ENCODE results near the gene P2RY2. TPM values are rescaled to one million over a fixed set of nuclear protein-coding genes. Genes with fewer than 3 reads are reported as not detected.
A peak's percentile ranks its signal among the peaks of the same experiment; 100 is the strongest.

Gene P2RY2
- total RNA-seq, 1 experiment from 2014 or later: 22.5 TPM

DNA sequence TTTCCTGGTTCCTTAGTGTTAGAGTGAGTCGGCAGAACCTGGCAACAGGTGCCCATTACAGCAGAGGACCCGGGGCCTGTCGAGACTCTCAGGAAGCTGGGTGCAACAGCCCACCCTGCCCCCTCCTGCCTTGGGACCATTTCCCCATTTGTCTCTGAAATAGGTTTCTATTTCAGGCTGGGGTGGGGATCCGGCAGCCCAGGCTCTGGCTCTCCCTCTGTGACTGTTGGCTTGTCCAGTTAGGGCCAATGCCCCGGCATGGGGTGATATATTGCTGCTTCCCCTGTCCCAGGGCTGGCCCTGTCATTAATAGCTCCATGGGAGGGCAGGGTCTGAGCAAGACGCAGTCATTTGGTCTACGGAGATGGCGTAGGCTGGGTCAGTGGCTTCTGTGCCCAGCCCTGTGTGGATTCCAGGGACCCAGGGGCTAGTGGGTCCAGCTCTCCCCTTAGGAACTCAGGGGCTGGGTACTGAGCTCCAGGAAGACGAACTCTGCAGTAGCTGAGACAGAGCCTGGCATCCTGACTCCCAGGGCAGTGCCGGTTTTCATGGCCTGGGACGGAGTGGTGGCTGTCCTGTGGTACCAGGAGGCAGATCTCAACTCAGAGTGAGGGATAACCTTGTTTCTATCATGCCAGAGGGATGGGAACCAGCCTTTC, 56.8 kb downstream of the P2RY2 start:
- Histone ChIP-seq H3K79me2 (ENCODE audit: low read depth) (peaks cover 75% of the 10 kb centered on the region), H2AFZ (no peak overlapping the region), H3K36me3 (ENCODE audit: low read depth) (peaks cover 26% of the 10 kb centered on the region), H3K9me3 (ENCODE audit: insufficient read depth, low read depth) (no peaks in the 10 kb centered on the region), H3F3A (ENCODE audit: insufficient read depth, low read depth) (peaks cover 36% of the 10 kb centered on the region), H3K9me2 (ENCODE audit: insufficient read depth) (no peaks in the 10 kb centered on the region), H3K4me3 (peak overlapping the region; percentile 80; the same call in 1 of the 2 replicates), H4K20me1 (ENCODE audit: insufficient read depth) (no peaks in the 10 kb centered on the region), H3K4me2 (peak overlapping the region; percentile 85), H3K27ac (peak overlapping the region; percentile 85), H3K4me1 (replicated peaks; ENCODE audit: insufficient read depth) (peaks cover 49% of the 10 kb centered on the region), H3K27me3 (ENCODE audit: insufficient read depth, low read depth) (no peaks in the 10 kb centered on the region)
- ChIA-PET POLR2A (ENCODE audit: unreplicated experiment) (interaction anchor here (0.7 to 1.0 kb wide), 2 partner anchors 11 to 14 kb away, joined by 6 to 9 read pairs; no protein-coding TSS in a partner anchor), CTCF (interaction anchor here (0.6 to 1.9 kb wide), 3 partner anchors 13 to 133 kb away, joined by 3 to 7 read pairs (median 3); partner anchors contain the start of gene FCHSD2)
- TF ChIP-seq CTCF (conservative IDR thresholded peaks at IDR 0.05) (no peak), EZH2 (IDR thresholded peaks at IDR 0.05; ENCODE audit: low read depth) (no peak)
- intact Hi-C loops (cut with micrococcal nuclease; ENCODE audit: unreplicated experiment): no loop called here
- DNase-seq: no peak
- no TSS peak for BruUV-seq (replicated peaks)

- Histone ChIP-seq H3K4me3 (peak overlapping the region; percentile 80; the same call in 1 of the 2 replicates), H3K4me2 (peak overlapping the region; percentile 85), H4K20me1 (ENCODE audit: insufficient read depth) (no peaks in the 10 kb centered on the region), H3K4me1 (replicated peaks; ENCODE audit: insufficient read depth) (peaks cover 44% of the 10 kb centered on the region), H3K27me3 (ENCODE audit: insufficient read depth, low read depth) (no peaks in the 10 kb centered on the region), H3K27ac (peak overlapping the region; percentile 85; the same call in 1 of the 2 replicates), H3K9me3 (ENCODE audit: insufficient read depth, low read depth) (no peaks in the 10 kb centered on the region), H3K36me3 (ENCODE audit: low read depth) (peaks cover 26% of the 10 kb centered on the region), H2AFZ (no peak overlapping the region), H3F3A (ENCODE audit: insufficient read depth, low read depth) (peaks cover 31% of the 10 kb centered on the region), H3K9me2 (ENCODE audit: insufficient read depth) (no peaks in the 10 kb centered on the region), H3K79me2 (ENCODE audit: low read depth) (peaks cover 80% of the 10 kb centered on the region)
- BruUV-seq (replicated peaks): no TSS peak
- intact Hi-C loops (cut with micrococcal nuclease; ENCODE audit: unreplicated experiment): no loop called here
- DNase-seq: peak; percentile 48 to 60
- CTCF ChIA-PET: interaction anchor here (1.0 to 1.9 kb wide), 2 partner anchors 13 to 23 kb away, joined by 3 to 7 read pairs; no protein-coding TSS in a partner anchor
- TF ChIP-seq EZH2 (IDR thresholded peaks at IDR 0.05; ENCODE audit: low read depth): no peak
- POLR2A ChIA-PET (ENCODE audit: unreplicated experiment): no interaction called here
Measured at GRCh38 chr11:73275381-73275750, 57.3 kb downstream of the P2RY2 start.

DNA sequence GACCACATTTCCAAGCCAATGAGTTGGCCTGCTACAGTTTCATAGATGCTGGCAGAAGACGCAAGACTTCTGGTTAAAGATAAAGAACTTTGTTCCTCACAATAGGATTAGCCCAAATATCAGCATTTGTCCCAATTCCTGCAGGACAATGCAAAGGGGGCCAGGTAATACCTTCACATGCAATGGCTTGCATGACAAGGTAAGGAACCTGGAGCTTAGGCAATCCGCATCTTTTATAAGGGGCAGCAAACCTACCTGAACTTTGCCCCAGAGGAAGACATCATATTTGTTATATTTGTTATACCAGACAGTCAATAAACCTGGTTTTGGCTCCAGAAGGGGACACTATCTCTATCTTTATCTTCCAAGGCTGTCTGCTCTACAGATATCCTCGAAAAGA, 59.4 kb downstream of the P2RY2 start:
- TF ChIP-seq EZH2 (IDR thresholded peaks at IDR 0.05; ENCODE audit: low read depth) (no peak), CTCF (conservative IDR thresholded peaks at IDR 0.05) (no peak)
- Histone ChIP-seq H3K79me2 (ENCODE audit: low read depth) (peaks cover 97% of the 10 kb centered on the region), H3K27me3 (ENCODE audit: insufficient read depth, low read depth) (no peaks in the 10 kb centered on the region), H3K4me1 (replicated peaks; ENCODE audit: insufficient read depth) (peaks cover 29% of the 10 kb centered on the region), H3K9me2 (ENCODE audit: insufficient read depth) (no peaks in the 10 kb centered on the region), H2AFZ (no peak overlapping the region), H3F3A (ENCODE audit: insufficient read depth, low read depth) (peaks cover 13% of the 10 kb centered on the region), H3K9me3 (ENCODE audit: insufficient read depth, low read depth) (no peaks in the 10 kb centered on the region), H3K27ac (no peak overlapping the region), H3K36me3 (ENCODE audit: low read depth) (peaks cover 26% of the 10 kb centered on the region), H4K20me1 (ENCODE audit: insufficient read depth) (0 out of 2 replicates have a peak, but pooled peaks cover 12% of the 10 kb centered on the region), H3K4me2 (no peak overlapping the region), H3K4me3 (no peak overlapping the region)
- CTCF ChIA-PET: interaction anchor here (0.7 kb wide), 1 partner anchor 19 kb away, joined by 5 read pairs; no protein-coding TSS in a partner anchor
- DNase-seq: no peak
- POLR2A ChIA-PET (ENCODE audit: unreplicated experiment): interaction anchor here (0.7 kb wide), 1 partner anchor 15 kb away, joined by 4 read pairs; no protein-coding TSS in a partner anchor
- BruUV-seq (replicated peaks): no TSS peak
- intact Hi-C loops (cut with micrococcal nuclease; ENCODE audit: unreplicated experiment): no loop called here

Data from PC-9 (cell line).